HEK293 (cell line): ENCODE measurements around the gene SLC8A1.

ENCODE experiments used
- GLIS2 ChIP-seq: fragments of 450-650 bp; formaldehyde crosslinking; IDR thresholded peaks from 2 replicates; pipeline ENCODE4 v1.5.1; 2016; ENCODE audit warnings: missing biosample characterization, missing genetic modification characterization
- MEIS1 ChIP-seq: sonication (generic); formaldehyde crosslinking; IDR thresholded peaks from 2 replicates; pipeline ENCODE4 v1.8.1; 2022; ENCODE audit warnings: missing genetic modification reagents, mild to moderate bottlenecking, borderline replicate concordance
- SALL2 ChIP-seq: fragments of 450-650 bp; formaldehyde crosslinking; IDR thresholded peaks from 2 replicates; pipeline ENCODE4 v1.5.0; 2017; ENCODE audit warnings: missing biosample characterization, mild to moderate bottlenecking, missing genetic modification characterization, borderline replicate concordance
- TCF7L2 ChIP-seq: IDR thresholded peaks from 2 replicates; pipeline ENCODE4 v1.6.1; 2011; ENCODE audit warnings: low read depth, mild to moderate bottlenecking, inconsistent platforms, low read length, moderate library complexity, borderline replicate concordance
- YY1 ChIP-seq: fragments of 450-650 bp; formaldehyde crosslinking; IDR thresholded peaks from 2 replicates; pipeline ENCODE4 v1.5.1; 2018; ENCODE audit warnings: missing biosample characterization, missing genetic modification characterization
- ZNF266 ChIP-seq: fragments of 450-650 bp; formaldehyde crosslinking; IDR thresholded peaks from 2 replicates; pipeline ENCODE4 v1.5.1; 2016; ENCODE audit warnings: missing biosample characterization, missing genetic modification characterization, low read depth
- TF ChIP-seq, protein P1 (sequence below): fragments of 450-650 bp; formaldehyde crosslinking; IDR thresholded peaks from 2 replicates; pipeline ENCODE4 v1.5.1; 2016; ENCODE audit warnings: missing biosample characterization, missing genetic modification characterization

DNA sequence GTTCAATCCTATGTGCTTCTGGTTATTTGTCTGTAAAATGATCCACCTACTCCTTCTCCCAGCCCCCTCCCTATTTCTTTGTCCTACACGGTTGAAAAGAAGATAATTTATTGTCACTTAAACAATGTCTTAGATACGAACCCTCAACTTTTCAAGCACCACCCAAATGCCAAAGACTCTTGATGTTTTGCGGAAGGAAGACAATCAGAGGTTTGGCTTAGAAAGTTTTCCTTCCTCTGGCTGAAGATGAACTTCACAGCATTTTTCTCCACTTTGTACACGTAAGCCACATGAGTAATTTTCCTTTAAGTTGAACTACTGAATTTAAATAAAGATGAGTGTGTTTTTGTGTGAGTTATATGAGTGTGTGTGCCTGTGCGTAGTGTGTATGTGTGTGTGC is 25.5 kb upstream of the SLC8A1 start:
- no peak for TF ChIP-seq TCF7L2
- TF ChIP-seq GLIS2 (tag by site-specific recombination) = no peak
- TF ChIP-seq, protein P1, sequence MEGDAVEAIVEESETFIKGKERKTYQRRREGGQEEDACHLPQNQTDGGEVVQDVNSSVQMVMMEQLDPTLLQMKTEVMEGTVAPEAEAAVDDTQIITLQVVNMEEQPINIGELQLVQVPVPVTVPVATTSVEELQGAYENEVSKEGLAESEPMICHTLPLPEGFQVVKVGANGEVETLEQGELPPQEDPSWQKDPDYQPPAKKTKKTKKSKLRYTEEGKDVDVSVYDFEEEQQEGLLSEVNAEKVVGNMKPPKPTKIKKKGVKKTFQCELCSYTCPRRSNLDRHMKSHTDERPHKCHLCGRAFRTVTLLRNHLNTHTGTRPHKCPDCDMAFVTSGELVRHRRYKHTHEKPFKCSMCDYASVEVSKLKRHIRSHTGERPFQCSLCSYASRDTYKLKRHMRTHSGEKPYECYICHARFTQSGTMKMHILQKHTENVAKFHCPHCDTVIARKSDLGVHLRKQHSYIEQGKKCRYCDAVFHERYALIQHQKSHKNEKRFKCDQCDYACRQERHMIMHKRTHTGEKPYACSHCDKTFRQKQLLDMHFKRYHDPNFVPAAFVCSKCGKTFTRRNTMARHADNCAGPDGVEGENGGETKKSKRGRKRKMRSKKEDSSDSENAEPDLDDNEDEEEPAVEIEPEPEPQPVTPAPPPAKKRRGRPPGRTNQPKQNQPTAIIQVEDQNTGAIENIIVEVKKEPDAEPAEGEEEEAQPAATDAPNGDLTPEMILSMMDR (tag by site-specific recombination) = no peak
- TF ChIP-seq YY1 (tag by site-specific recombination) = no peak
- TF ChIP-seq MEIS1 = no peak
- TF ChIP-seq ZNF266 (tag by site-specific recombination) = no peak
- no peak for TF ChIP-seq SALL2 (tag by site-specific recombination)
